Measurements from ENCODE around the gene RGS3.
"Not testable (repeated sequence)": the region's sequence is repeated elsewhere in the genome, so short reads cannot be mapped to it uniquely, and the experiment has no call there.

The RGS3 gene

DNA sequence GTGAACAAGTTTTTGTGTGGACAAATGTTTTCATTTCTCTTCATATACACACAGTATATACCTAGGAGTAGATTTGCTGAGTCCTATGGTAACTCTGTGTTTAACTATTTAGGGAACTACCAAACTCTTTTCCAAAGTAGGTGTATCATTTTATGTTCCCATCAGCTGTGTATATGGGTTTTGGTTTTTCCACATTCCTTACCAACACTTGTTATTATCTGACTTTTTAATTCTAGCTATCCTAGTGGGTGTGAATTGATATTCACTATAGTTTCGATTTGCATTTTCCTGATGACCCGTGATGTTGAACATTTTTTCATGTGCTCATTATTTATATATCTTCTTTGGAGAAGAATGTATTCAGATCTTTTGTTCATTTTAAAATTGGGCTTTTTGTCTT, 3.7 kb downstream of the RGS3 start:
- DNase-seq, result no peak

- DNase-seq, result no peak
Observed at GRCh38 chr9:113468716-113469448, 5.4 kb downstream of the RGS3 start.

- DNase-seq, result no peak
Observed at GRCh38 chr9:113471143-113471542, 7.6 kb downstream of the RGS3 start.

- DNase-seq, result no peak
Observed at GRCh38 chr9:113471566-113471965, 8.0 kb downstream of the RGS3 start.

DNA sequence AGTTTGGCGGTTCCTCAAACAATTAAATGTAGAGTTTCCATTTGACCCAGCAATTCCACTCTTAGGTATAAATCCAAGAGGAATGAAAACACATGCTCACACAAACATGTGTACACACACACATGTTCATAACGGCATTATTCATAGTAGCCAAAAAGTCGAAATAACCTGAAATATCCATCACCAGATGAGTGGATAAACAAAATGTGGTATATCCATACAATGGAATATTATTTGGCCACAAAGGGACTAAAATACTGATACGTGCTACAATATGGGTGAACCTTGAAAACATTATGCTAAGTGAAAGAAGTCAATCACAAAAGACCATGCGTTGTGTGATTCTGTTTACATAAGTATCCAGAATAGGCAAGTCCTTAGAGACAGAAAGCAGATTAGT, 8.7 kb downstream of the RGS3 start:
- no peak for DNase-seq

DNA sequence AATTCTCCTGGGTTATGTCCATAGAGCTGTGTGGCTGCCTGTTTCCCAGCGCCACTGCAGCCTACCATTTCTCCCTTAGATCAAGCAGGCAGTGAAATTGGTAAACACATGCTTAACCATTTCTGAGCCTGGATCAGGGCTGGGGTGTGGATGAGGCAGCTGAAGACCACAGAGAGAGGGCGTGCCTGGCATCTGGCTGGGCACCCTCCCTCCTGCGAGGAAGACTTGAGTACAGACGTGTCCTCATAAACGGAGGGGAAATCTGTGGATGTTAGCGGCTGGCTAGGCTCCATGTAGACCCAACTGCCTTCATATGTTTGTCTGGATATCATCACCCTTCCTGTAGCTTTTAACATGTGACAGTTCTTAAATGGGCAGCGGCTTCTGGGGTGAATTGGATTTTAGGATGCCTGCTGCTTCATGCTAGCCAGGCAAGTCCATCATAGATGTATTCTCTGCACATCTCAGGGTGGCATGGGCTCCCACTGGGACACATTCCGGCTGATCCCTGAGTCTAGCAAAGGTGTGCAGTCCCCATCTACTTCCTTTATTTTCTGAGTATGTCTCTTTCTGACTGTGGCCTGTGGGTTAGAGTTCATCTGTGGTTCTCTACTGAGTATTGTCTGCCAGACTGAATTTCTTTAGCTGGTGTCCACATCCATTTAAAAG, 11.0 kb downstream of the RGS3 start:
- no peak for DNase-seq

- no peak for DNase-seq
Observed at GRCh38 chr9:113475031-113475430, 11.5 kb downstream of the RGS3 start.

DNA sequence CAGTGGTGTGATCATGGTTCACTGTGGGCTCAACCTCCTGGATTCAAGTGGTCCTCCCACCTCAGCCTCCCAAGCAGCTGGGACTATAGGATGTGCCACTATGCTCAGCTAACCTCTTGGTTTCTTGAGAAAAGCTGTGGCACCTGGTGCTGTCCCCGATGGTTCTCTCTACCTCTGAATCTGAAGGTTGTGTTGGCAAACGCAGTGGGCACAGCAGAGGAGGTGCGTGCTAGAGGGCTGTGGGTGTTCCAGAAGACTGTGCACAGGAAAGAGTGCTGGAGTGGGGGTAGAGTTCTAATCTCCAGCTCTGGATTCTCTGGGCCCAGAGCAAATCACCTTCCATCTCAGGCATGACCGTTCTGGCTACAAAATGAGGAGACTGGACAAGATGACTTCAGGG, 12.5 kb downstream of the RGS3 start:
- no peak for DNase-seq

DNA sequence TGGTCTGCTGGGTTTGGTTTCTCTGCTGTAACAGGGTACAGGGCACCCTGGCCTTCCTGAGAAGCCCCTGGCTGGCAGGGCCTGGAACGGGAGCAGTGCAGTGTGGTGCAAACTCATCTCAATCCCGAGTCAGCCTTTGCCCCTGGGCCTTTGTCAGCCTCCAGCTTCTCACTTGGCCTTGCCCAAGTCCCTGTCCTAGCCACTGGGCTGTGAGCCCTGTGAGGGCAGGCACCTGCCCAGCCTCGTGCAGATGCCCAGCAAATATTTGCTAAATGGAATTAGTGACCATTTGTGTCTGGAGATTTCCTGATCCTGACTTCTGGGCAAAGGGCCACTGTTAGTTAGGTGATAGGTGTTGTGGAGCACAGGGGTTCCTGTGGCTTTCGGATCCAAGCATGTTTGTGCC, 13.0 kb downstream of the RGS3 start:
- DNase-seq, result no peak

GRCh38 chr9:113477058-113477457, 13.5 kb downstream of the RGS3 start:
- no peak for DNase-seq

DNA sequence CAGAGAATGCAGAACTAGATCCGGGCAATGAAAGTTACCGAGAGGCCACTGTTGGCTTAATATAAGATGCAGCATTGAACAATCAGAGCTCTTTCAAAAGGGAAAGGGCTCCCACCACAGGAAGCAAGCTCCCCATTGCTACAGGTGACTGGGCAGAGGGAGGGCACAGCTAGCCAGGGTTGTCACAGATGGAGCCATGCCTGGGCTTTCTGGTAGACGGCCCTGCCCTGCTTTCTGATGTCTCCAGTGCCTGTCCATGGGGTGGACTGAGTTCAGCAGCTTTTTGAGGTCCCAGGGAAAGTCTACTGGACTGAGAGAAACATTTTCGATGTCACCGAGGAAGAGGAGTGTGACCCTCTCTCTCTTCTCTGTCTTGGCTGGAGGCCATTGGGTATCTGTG, 14.1 kb downstream of the RGS3 start:
- DNase-seq, result no peak

DNA sequence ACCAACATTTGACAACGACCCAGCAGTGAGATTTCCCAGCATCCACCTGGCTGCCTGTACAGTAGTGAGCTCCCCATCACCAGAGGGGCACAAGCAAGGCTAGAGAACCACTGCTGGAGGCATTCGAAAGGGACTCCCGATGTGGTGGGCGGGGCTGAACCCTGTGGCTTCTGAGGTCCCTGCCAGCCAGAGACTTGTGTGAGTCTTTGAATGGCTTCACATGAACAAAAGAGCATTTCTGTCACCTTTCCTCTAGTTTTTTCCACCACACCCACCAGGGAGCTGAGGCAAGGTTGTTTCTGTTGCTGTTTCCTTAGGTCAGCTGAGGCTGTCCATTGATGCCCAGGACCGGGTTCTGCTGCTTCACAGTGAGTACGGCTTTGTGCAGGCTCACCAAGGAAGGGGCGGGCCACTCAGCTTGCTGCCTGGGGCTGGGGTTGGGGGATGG, 15.7 kb downstream of the RGS3 start:
- no peak for DNase-seq

GRCh38 chr9:113480612-113481011, 17.1 kb downstream of the RGS3 start:
- no peak for DNase-seq

- no peak for DNase-seq
Observed at GRCh38 chr9:113481176-113481787, 17.8 kb downstream of the RGS3 start.

DNA sequence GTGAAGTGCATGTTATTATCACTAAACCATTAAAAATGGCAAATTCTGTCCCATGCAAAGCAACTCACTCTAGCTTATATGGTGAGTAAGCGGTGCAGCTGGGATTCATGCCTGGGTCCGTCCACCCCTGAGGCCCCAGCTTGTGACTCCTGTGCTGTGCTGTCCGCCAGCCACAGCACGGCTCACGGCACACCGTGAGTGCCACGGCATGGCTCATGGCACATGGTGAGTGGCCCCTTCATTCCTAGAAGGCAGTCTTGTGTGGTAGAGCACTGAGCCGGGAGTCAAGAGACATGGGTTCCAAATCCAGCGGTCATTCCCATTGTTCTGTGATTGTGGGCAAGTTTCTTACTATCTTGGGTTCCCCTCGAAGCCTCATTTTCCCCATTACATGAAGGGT, 18.8 kb downstream of the RGS3 start:
- no peak for DNase-seq

GRCh38 chr9:113482991-113483675, 19.6 kb downstream of the RGS3 start:
- DNase-seq, result no peak

DNA sequence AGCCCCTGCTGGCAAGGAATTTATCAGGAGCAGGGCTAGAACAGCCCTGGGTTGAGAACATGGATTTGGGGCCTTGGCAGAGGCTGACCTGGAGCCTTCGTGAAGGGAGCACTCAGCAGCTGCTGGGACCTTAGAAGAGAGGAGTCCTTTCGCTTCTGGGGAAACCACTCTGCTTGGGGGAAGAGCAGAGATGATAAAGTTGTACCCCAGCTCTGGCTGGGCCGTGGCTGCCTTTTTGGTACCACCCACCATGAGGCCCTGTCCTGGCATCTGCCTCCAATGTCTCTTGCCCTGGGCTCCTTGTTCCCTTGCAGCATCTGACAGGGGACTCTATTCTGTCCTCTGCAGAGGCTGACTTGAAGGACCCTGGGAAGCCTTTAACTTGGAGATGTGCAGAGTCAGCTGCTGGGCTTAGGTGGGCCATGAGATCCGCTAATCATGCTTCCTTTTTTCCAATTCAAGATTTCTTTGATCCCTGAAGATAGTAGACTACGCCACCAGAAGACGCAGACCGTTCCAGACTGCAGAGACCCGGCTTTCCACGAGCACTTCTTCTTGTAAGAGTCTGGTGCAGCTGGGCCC, 20.2 kb downstream of the RGS3 start:
- no peak for DNase-seq

DNA sequence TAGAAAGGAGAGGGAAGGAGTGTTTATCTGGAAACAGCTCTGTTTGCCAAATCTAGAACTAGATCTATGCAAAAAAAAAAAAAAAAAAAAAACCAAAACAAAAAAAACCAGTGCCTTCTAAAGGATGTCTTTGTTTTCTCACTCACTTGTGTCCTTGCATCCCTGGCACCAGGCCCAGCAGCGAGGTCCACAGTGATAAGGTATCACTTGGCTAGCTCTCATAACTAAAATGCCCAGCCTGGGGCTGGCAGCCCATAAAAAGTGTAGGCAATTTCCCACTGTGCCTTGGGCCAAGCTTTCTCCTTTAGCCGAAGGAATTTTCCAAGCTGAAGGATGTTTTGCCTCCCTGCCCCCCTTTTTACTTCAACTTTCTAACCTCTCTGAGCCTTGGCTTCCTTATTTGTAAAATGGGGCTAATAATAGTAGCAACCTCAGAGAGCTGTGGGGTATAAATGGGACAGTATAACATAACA, 20.8 kb downstream of the RGS3 start:
- DNase-seq, result no peak

GRCh38 chr9:113485761-113486115, 22.2 kb downstream of the RGS3 start:
- no peak for DNase-seq

DNA sequence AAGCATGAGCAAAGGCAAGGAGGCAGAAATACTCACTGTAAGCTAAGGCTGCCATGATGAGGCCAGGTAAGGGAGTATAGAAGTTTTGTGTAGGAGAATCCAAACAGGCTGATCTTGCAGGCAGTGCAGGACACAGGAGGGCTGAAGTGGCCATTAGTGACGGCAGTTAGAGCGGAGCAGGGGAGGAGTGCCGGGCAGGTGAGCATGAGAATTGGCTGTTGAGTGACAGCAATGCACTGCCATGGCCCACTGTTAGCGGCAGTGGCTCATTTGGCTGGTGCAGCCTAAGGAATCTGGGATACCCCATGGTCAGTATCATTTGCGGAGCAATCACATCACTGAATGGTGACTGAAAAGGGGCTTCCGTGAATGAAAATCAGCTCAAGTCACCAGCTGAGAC, 22.8 kb downstream of the RGS3 start:
- DNase-seq, result no peak

GRCh38 chr9:113488071-113488470, 24.5 kb downstream of the RGS3 start:
- DNase-seq, result no peak

DNA sequence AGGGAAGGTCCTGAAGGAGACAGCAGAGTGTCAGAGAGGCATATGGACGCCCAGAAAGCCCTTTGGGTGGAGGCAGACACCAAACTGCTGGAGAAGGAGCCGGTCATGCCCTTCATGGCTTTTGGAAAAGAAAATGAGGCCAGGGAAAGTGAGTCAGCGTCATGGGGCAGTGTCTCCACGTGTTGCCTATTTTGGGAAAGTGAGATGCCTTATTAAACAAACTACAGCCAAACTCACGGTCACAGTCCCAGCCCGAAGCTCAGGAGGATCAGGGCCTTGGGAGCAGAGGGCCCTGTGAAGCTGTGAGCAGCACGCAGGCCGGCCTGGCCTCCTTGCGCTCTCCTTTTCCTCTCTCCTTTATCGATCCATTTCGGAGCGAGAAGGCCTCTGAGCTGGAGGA, 25.0 kb downstream of the RGS3 start:
- DNase-seq, result no peak

DNA sequence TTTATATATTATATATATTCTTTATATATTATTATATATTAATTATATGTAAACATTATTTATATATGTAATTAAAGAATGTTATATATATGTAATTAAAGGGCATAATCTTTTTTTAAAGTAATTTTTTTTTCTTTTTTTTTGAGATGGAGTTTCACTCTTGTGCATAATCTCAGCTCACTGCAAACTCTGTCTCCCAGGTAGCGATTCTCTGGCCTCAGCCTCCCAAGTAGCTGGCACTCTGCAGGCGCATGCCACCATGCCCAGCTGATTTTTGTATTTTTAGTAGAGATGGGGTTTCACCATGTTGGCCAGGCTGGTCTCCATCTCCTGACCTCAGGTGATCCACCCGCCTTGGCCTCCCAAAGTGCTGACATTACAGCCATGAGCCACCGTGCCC, 27.6 kb downstream of the RGS3 start:
- not testable (repeated sequence) for DNase-seq

Data from NCI-H446 treated with DMSO at 0.1 percent for 48 hours (cell line).